HEK293T (cell line): ENCODE measurements around the gene HSPB7.
"Not testable (repeated sequence)": the region's sequence is repeated elsewhere in the genome, so short reads cannot be mapped to it uniquely, and the experiment has no call there.

Experiments
- ARNT ChIP-seq: fragments of 450-650 bp; IDR thresholded peaks from 2 replicates; pipeline ENCODE4 v1.6.1; 2017; ENCODE audit warnings: mild to moderate bottlenecking
- CTBP1 ChIP-seq: fragments of 450-650 bp; IDR thresholded peaks from 2 replicates; pipeline ENCODE4 v1.6.1; 2016; ENCODE audit warnings: borderline replicate concordance
- ELF4 ChIP-seq: fragments of 450-650 bp; IDR thresholded peaks from 2 replicates; pipeline ENCODE4 v1.6.1; 2017; ENCODE audit warnings: antibody characterized with exemption
- FOXA1 ChIP-seq: fragments of 450-650 bp; IDR thresholded peaks from 2 replicates; pipeline ENCODE4 v1.6.1; 2016; ENCODE audit warnings: mild to moderate bottlenecking
- FOXK2 ChIP-seq: fragments of 450-650 bp; IDR thresholded peaks from 2 replicates; pipeline ENCODE4 v1.6.1; 2016; ENCODE audit warnings: mild to moderate bottlenecking
- FOXM1 ChIP-seq: fragments of 450-650 bp; IDR thresholded peaks from 2 replicates; pipeline ENCODE4 v1.6.1; 2017; ENCODE audit warnings: mild to moderate bottlenecking, borderline replicate concordance
- HDGF ChIP-seq: fragments of 450-650 bp; IDR thresholded peaks from 2 replicates; pipeline ENCODE4 v1.6.1; 2017; ENCODE audit warnings: antibody characterized with exemption, borderline replicate concordance
- L3MBTL2 ChIP-seq: fragments of 450-650 bp; conservative IDR thresholded peaks from 2 replicates; pipeline ENCODE4 v1.6.1; 2016; ENCODE audit warnings: mild to moderate bottlenecking
- SP1 ChIP-seq: fragments of 450-650 bp; IDR thresholded peaks from 2 replicates; pipeline ENCODE4 v1.6.1; 2017
- SUZ12 ChIP-seq: fragments of 450-650 bp; IDR thresholded peaks from 2 replicates; pipeline ENCODE4 v1.6.1; 2016; ENCODE audit warnings: mild to moderate bottlenecking
- ZNF384 ChIP-seq: fragments of 450-650 bp; IDR thresholded peaks from 2 replicates; pipeline ENCODE4 v1.6.1; 2016
- TF ChIP-seq, protein P1 (sequence below): fragments of 450-650 bp; IDR thresholded peaks from 2 replicates; pipeline ENCODE4 v1.6.1; 2016

DNA sequence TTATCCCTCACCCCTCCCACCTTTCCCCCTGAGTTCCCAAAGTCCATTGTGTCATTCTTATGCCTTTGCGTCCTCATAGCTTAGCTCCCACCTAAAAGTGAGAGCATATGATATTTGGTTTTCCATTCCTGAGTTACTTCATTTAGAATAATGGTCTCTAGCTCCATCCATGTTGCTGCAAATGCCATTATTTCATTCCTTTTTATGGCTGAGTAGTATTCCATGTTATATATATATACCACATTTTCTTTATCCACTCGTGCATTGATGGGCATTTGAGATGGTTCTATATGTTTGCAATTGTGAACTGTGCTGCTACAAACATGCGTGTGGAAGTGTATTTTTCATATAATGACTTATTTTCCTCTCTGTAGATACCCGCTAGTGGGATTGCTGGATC lies 39.9 kb downstream of the HSPB7 start:
- not testable (repeated sequence) for TF ChIP-seq CTBP1, SUZ12, FOXK2, FOXA1, ARNT, SP1, ELF4, HDGF, ZNF384, L3MBTL2, FOXM1
- TF ChIP-seq, protein P1, sequence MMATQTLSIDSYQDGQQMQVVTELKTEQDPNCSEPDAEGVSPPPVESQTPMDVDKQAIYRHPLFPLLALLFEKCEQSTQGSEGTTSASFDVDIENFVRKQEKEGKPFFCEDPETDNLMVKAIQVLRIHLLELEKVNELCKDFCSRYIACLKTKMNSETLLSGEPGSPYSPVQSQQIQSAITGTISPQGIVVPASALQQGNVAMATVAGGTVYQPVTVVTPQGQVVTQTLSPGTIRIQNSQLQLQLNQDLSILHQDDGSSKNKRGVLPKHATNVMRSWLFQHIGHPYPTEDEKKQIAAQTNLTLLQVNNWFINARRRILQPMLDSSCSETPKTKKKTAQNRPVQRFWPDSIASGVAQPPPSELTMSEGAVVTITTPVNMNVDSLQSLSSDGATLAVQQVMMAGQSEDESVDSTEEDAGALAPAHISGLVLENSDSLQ, result not testable (repeated sequence)
